Bronchial epithelial cell (primary cell): ENCODE measurements around the gene HAGH. TPM values are rescaled to one million over a fixed set of nuclear protein-coding genes. Genes with fewer than 3 reads are reported as not detected.

Experiments used
- DNase-seq: peaks from one replicate; pipeline ENCODE4 v3.0.0-alpha.2; 2010; ENCODE audit warnings: low read depth
- FAIRE-seq: peaks from 2 replicates; lab custom pipeline; 2011; peaks lifted over from hg19 to GRCh38; lab: Jason Lieb, UNC
- H3K27me3 ChIP-seq: 2 replicates; pipeline ENCODE4 v1.5.1; 2011; ENCODE audit warnings: low read length; ENCODE audit not compliant: control insufficient read depth, insufficient read depth
- H3K36me3 ChIP-seq: 2 replicates; pipeline ENCODE4 v1.5.1; 2011; ENCODE audit warnings: low read length; ENCODE audit not compliant: control insufficient read depth, insufficient read depth
- H3K4me3 ChIP-seq: 2 replicates; pipeline ENCODE4 v1.5.1; 2011; ENCODE audit warnings: mild to moderate bottlenecking, low read depth, low read length, control low read depth
- CTCF ChIP-seq: IDR thresholded peaks from 2 replicates; pipeline ENCODE4 v1.5.1; 2011; ENCODE audit warnings: mild to moderate bottlenecking, moderate library complexity, low read length, control low read depth, inconsistent platforms; ENCODE audit not compliant: insufficient read depth, severe bottlenecking
- total RNA-seq: library from RNA; depleted of rRNA; stranded (reverse); fragments of >200 nt; gene quantifications from 2 replicates; pipeline ENCODE4 v1.2.1, GENCODE V29; 2014

HAGH gene
- total RNA-seq, 1 donor from 2014 or later, result 60.0 TPM

- peaks cover 12% of the 10 kb centered on the region for H3K36me3 ChIP-seq
- no peak for TF ChIP-seq CTCF
- H3K27me3 ChIP-seq, result no peaks in the 10 kb centered on the region
- DNase-seq (no peak), FAIRE-seq (no peak)
- H3K4me3 ChIP-seq, result no peak overlapping the region
These were observed 40.2 kb downstream of the HAGH start for GRCh38 chr16:1786242-1787055.

- DNase-seq (no peak), FAIRE-seq (no peak)
- H3K27me3 ChIP-seq, result no peaks in the 10 kb centered on the region
- H3K4me3 ChIP-seq, result no peak overlapping the region
- peaks cover 15% of the 10 kb centered on the region for H3K36me3 ChIP-seq
- no peak for TF ChIP-seq CTCF
These were observed 40.8 kb downstream of the HAGH start for GRCh38 chr16:1785846-1786170.

- no peak for DNase-seq
- peak; percentile 52 for FAIRE-seq
- peaks cover 14% of the 10 kb centered on the region for H3K36me3 ChIP-seq
- no peaks in the 10 kb centered on the region for H3K27me3 ChIP-seq
- no peak for TF ChIP-seq CTCF
- no peak overlapping the region for H3K4me3 ChIP-seq
These were observed 41.4 kb downstream of the HAGH start for GRCh38 chr16:1784977-1785845.

- no peaks in the 10 kb centered on the region for H3K27me3 ChIP-seq
- TF ChIP-seq CTCF, result no peak
- H3K4me3 ChIP-seq, result peak within 1 kb of the TSS; percentile 63
- DNase-seq (peak; percentile 99), FAIRE-seq (peak; percentile 95)
- peaks cover 13% of the 10 kb centered on the region for H3K36me3 ChIP-seq
These were observed 44.0 kb downstream of the HAGH start, which contains the start of the genes NUBP2 and SPSB3 for GRCh38 chr16:1782408-1783264. TSS of gene NUBP2 (plus strand) at chr16:1782960. CDS start at chr16:1783021, 61 bp downstream. TSS of gene SPSB3 (minus strand) at chr16:1782571. CDS start at chr16:1781483, 1,088 bp downstream.

- FAIRE-seq (no peak), DNase-seq (peak; percentile 14)
- Histone ChIP-seq H3K36me3 (peaks cover 14% of the 10 kb centered on the region), H3K4me3 (peak overlapping the region; percentile 63), H3K27me3 (no peaks in the 10 kb centered on the region)
- peak; percentile 25 for TF ChIP-seq CTCF
These were observed 44.7 kb downstream of the HAGH start for GRCh38 chr16:1781758-1782407.
